ENCODE data around the gene ITFG1. TPM values are rescaled to one million over a fixed set of nuclear protein-coding genes. Genes with fewer than 3 reads are reported as not detected.

Gene ITFG1
- total and polyA plus RNA-seq, 2 of the 8 experiments (the other 6 are each of a cell fraction or from before 2014, with no cell fraction given), result 13.8 to 22.2 TPM

- TF ChIP-seq ATF2 (IDR thresholded peaks at IDR 0.05; ENCODE audit: low read length), result no peak
- no peak for TF ChIP-seq JUN (IDR thresholded peaks at IDR 0.05; ENCODE audit: low read depth, low read length)
- no peak for TF ChIP-seq RBBP5 (IDR thresholded peaks at IDR 0.05; ENCODE audit: borderline replicate concordance, low read depth, low read length)
- no peak for TF ChIP-seq JUND (IDR thresholded peaks at IDR 0.05; ENCODE audit: low read length)
- no peak for TF ChIP-seq PHF8 (conservative IDR thresholded peaks at IDR 0.05; ENCODE audit: low read depth, low read length)
- TF ChIP-seq EGR1 (IDR thresholded peaks at IDR 0.05; ENCODE audit: borderline replicate concordance, low read depth, low read length), result no peak
- no peak for TF ChIP-seq SAP30 (IDR thresholded peaks at IDR 0.05; ENCODE audit: insufficient read depth, insufficient replicate concordance, low read length)
- TF ChIP-seq ATF3 (IDR thresholded peaks at IDR 0.05; ENCODE audit: insufficient read depth, low read depth, low read length), result no peak
Measured at GRCh38 chr16:47317465-47318240, 143.2 kb downstream of the ITFG1 start (continued).

Measured in H1 (cell line).